ENCODE results near the gene CDC42BPB. TPM values are rescaled to one million over a fixed set of nuclear protein-coding genes. Genes with fewer than 3 reads are reported as not detected.
A peak's percentile ranks its signal among the peaks of the same experiment; 100 is the strongest.

The CDC42BPB gene
- total and polyA plus RNA-seq, 2 donors from 2014 or later: 22.5 to 127 TPM

DNA sequence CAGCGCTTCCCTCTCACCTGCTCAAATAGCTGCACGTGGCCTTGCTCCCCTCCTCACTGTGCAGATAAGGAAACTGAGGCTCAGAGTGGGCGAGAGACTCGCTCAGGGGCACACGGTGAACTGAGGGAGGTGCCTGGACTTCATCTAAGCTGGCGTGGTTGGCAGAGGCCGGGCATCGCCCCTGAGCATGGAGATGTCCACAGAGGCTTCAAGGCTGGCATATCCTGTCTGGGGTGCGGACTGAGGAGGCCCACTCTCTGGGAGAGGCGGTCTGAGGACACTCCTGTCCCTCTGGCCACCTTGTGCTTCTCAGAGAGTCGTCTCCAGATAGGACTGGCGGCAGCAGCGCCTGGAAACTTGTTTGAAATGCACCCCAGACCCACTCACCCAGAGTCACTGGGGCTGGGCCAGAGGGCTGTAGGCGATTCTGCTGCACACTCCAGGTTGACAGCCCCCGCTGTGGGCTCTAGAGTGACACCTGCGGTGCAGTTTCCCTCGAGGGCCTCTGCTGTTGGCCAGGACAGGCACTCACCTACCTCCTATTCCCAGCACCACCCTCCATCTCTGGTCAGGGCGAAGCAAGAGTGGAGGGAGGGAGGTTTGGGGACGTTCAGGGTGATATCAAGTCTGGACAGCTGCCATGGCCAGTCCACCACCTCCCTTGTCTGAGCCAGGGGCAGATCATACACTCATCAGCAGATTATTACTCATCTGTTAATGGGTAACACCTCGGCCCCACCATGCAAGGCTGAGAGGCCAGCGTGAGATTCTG is 15.4 kb upstream of the CDC42BPB start:
- Histone ChIP-seq H3K27ac (ENCODE audit: low read depth in 2 of 2, low read length in 2 of 2) (peak overlapping the region; percentile 57 to 59), H3K4me1 (ENCODE audit: control insufficient read depth in 2 of 3, insufficient read depth in 2 of 3, low read depth in 1 of 3, low read length in 3 of 3) (peaks cover 0 to 24% (median 17%) of the 10 kb centered on the region in 3 donors), H3K9ac (ENCODE audit: low read length in 3 of 3) (peak overlapping the region in 1 of 3 donors; percentile 46), H3K4me3 (ENCODE audit: low read length in 3 of 3) (no peak overlapping the region), H3K36me3 (ENCODE audit: control insufficient read depth in 2 of 3, insufficient read depth in 3 of 3, low read length in 3 of 3) (no peaks in the 10 kb centered on the region), H3K9me3 (ENCODE audit: control insufficient read depth in 2 of 3, insufficient read depth in 1 of 3, low read length in 3 of 3) (no peaks in the 10 kb centered on the region), H3K27me3 (ENCODE audit: control insufficient read depth, insufficient read depth, low read length) (no peaks in the 10 kb centered on the region)
- FAIRE-seq: no peak
- peak in 2 of 5 donors; percentile 36 to 91 for DNase-seq
- TF ChIP-seq, protein P1, sequence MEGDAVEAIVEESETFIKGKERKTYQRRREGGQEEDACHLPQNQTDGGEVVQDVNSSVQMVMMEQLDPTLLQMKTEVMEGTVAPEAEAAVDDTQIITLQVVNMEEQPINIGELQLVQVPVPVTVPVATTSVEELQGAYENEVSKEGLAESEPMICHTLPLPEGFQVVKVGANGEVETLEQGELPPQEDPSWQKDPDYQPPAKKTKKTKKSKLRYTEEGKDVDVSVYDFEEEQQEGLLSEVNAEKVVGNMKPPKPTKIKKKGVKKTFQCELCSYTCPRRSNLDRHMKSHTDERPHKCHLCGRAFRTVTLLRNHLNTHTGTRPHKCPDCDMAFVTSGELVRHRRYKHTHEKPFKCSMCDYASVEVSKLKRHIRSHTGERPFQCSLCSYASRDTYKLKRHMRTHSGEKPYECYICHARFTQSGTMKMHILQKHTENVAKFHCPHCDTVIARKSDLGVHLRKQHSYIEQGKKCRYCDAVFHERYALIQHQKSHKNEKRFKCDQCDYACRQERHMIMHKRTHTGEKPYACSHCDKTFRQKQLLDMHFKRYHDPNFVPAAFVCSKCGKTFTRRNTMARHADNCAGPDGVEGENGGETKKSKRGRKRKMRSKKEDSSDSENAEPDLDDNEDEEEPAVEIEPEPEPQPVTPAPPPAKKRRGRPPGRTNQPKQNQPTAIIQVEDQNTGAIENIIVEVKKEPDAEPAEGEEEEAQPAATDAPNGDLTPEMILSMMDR (IDR thresholded peaks at IDR 0.05; ENCODE audit: borderline replicate concordance, extremely low read depth, insufficient read depth): no peak
- intact Hi-C loops (cut with DNase I): no loop called here

DNA sequence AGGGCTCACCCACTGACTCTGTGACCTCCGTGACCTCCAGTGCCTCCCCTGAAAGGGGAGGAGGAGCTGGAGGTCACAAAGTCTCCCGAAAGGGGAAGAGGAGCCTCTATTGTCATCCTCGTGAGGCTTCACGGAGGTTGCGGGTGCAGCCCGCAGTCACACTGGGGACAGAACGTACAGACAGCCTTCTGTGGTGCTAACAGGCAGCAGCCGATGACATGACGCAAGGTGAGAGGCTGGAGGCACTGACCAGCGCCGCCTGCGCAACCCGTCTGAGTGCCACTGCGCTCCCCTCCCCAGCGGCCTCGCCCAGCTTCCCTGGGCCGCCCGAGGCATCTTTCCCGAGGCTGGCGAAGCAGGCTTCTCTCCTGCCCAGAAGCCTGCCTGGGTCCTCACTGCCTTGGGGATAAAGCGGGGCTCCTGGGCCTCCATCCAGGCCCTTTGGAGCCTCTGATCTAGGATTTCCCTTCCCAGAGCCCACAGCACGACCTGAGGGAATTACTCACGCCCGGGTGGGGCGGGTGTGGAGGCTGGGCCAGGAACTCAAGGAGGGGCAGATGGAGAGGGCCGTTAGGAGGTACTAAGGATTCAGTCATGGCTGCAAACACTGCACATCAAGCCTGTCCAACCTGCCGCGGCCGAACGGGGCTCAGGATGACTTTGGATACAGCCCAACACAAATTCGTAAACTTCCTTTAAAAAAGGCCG is 14.3 kb upstream of the CDC42BPB start:
- DNase-seq (peak in 1 of 5 donors; percentile 84), FAIRE-seq (no peak)
- intact Hi-C loops (cut with DNase I): no loop called here
- H3K4me1 ChIP-seq (ENCODE audit: control insufficient read depth in 2 of 3, insufficient read depth in 2 of 3, low read depth in 1 of 3, low read length in 3 of 3): peaks cover 0 to 24% (median 17%) of the 10 kb centered on the region in 3 donors
- H3K27ac ChIP-seq (ENCODE audit: low read depth in 2 of 2, low read length in 2 of 2): no peak overlapping the region
- TF ChIP-seq, protein P1 (IDR thresholded peaks at IDR 0.05; ENCODE audit: borderline replicate concordance, extremely low read depth, insufficient read depth): no peak
- no peaks in the 10 kb centered on the region for H3K36me3 ChIP-seq (ENCODE audit: control insufficient read depth in 2 of 3, insufficient read depth in 3 of 3, low read length in 3 of 3)
- H3K9me3 ChIP-seq (ENCODE audit: control insufficient read depth in 2 of 3, insufficient read depth in 1 of 3, low read length in 3 of 3): no peaks in the 10 kb centered on the region
- no peak overlapping the region for H3K9ac ChIP-seq (ENCODE audit: low read length in 3 of 3)
- H3K4me3 ChIP-seq (ENCODE audit: low read length in 3 of 3): no peak overlapping the region
- H3K27me3 ChIP-seq (ENCODE audit: control insufficient read depth, insufficient read depth, low read length): no peaks in the 10 kb centered on the region

DNA sequence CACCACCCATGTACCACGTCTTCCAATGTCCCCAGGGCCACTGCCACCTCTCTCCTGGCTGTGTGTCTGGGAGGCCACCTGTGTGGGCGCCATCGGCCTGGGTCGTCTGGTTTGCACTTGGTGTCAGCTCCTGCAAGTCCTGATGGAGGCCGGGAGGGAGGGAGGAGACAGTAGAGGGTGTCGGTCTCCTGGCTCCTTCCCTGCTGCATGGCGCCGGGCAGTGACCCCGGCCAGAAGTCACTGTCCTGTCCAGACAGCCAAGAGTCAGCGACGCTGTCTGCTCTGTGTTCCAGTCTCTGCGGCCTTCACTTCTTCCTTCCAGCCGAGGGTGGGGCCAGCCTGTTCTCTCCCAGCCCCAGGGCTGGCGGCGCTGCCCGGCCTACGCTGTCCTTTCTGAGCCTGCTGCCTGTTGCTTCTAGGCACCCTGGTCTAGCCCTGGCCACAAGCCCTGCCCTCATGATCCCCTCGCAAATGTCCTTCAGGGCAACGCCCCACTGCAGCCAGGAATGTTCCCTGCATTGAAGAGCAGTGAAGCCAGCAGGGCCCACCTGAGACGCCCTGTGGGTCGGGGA is 13.7 kb upstream of the CDC42BPB start:
- no peak overlapping the region for H3K4me3 ChIP-seq (ENCODE audit: low read length in 3 of 3)
- H3K9me3 ChIP-seq (ENCODE audit: control insufficient read depth in 2 of 3, insufficient read depth in 1 of 3, low read length in 3 of 3): no peaks in the 10 kb centered on the region
- no peak overlapping the region for H3K9ac ChIP-seq (ENCODE audit: low read length in 3 of 3)
- FAIRE-seq (no peak), DNase-seq (peak in 2 of 5 donors; percentile 45 to 86)
- H3K27me3 ChIP-seq (ENCODE audit: control insufficient read depth, insufficient read depth, low read length): no peaks in the 10 kb centered on the region
- H3K4me1 ChIP-seq (ENCODE audit: control insufficient read depth in 2 of 3, insufficient read depth in 2 of 3, low read depth in 1 of 3, low read length in 3 of 3): peaks cover 0 to 30% (median 20%) of the 10 kb centered on the region in 3 donors
- TF ChIP-seq, protein P1 (IDR thresholded peaks at IDR 0.05; ENCODE audit: borderline replicate concordance, extremely low read depth, insufficient read depth): no peak
- intact Hi-C loops (cut with DNase I): no loop called here
- H3K36me3 ChIP-seq (ENCODE audit: control insufficient read depth in 2 of 3, insufficient read depth in 3 of 3, low read length in 3 of 3): no peaks in the 10 kb centered on the region
- H3K27ac ChIP-seq (ENCODE audit: low read depth in 2 of 2, low read length in 2 of 2): no peak overlapping the region
